NCI-H510A (cell line): Measurements from ENCODE around the gene TTN.

Experiments
- DNase-seq: peaks from one replicate; lab custom pipeline; 2025; lab: John Stamatoyannopoulos, UW

Gene TTN

GRCh38 chr2:178811901-178812300, 4.7 kb upstream of the TTN start:
- no peak for DNase-seq

- DNase-seq = no peak
Measured at GRCh38 chr2:178811045-178811444, 3.8 kb upstream of the TTN start.

- DNase-seq = no peak
Measured at GRCh38 chr2:178810422-178810821, 3.2 kb upstream of the TTN start.

- DNase-seq = no peak
Measured at GRCh38 chr2:178806543-178806942, 680 bp downstream of the TTN start.

- DNase-seq = no peak
Measured at GRCh38 chr2:178805457-178805856, 1.8 kb downstream of the TTN start.

GRCh38 chr2:178804791-178805190, 2.4 kb downstream of the TTN start:
- no peak for DNase-seq

- no peak for DNase-seq
Measured at GRCh38 chr2:178800510-178800909, 6.7 kb downstream of the TTN start.

GRCh38 chr2:178799305-178799704, 7.9 kb downstream of the TTN start:
- no peak for DNase-seq

GRCh38 chr2:178796079-178796677, 11.0 kb downstream of the TTN start:
- DNase-seq = no peak

GRCh38 chr2:178787934-178788333, 19.3 kb downstream of the TTN start:
- no peak for DNase-seq

- no peak for DNase-seq
Measured at GRCh38 chr2:178787155-178787554, 20.1 kb downstream of the TTN start.

GRCh38 chr2:178783889-178784288, 23.3 kb downstream of the TTN start:
- DNase-seq = no peak

- DNase-seq = no peak
Measured at GRCh38 chr2:178782236-178782635, 25.0 kb downstream of the TTN start.

- no peak for DNase-seq
Measured at GRCh38 chr2:178777577-178777976, 29.6 kb downstream of the TTN start.

GRCh38 chr2:178776751-178777150, 30.5 kb downstream of the TTN start:
- DNase-seq = no peak

GRCh38 chr2:178775975-178776374, 31.2 kb downstream of the TTN start:
- DNase-seq = no peak

- no peak for DNase-seq
Measured at GRCh38 chr2:178770518-178770917, 36.7 kb downstream of the TTN start.

- peak; percentile 16 for DNase-seq
Measured at GRCh38 chr2:178767094-178768060, 39.8 kb downstream of the TTN start.

GRCh38 chr2:178764097-178764496, 43.1 kb downstream of the TTN start:
- DNase-seq = no peak

- DNase-seq = peak; percentile 36
Measured at GRCh38 chr2:178761759-178762371, 45.4 kb downstream of the TTN start.

GRCh38 chr2:178756843-178757242, 50.4 kb downstream of the TTN start:
- DNase-seq = no peak

- no peak for DNase-seq
Measured at GRCh38 chr2:178756343-178756742, 50.9 kb downstream of the TTN start.

GRCh38 chr2:178747767-178748166, 59.5 kb downstream of the TTN start:
- no peak for DNase-seq
